Tibial artery (tissue), 4 donors: ENCODE data around the gene CALHM5.

Experiments used
- DNase-seq, 2 donors: peaks; one replicate each; pipeline ENCODE4 v3.0.0-alpha.2; 2019
- H3K27ac ChIP-seq, 2 donors: fragments of 200-600 bp; sonication (generic) in 1 of 2; 1 replicate in 1 of 2; 2 replicates in 1 of 2; pipeline ENCODE4 v1.5.1; 2018 to 2019; ENCODE audit warnings: mild to moderate bottlenecking in 1 of 2
- H3K27me3 ChIP-seq, 2 donors: fragments of 200-600 bp; sonication (generic) in 1 of 2; one replicate each; pipeline versions ENCODE4 v1.5.1 to v1.6.0; 2016 to 2019
- H3K36me3 ChIP-seq, 3 donors: fragments of 200-600 bp; sonication (generic) in 2 of 3; one replicate each; pipeline ENCODE4 v1.5.1; 2016 to 2019; ENCODE audit warnings: mild to moderate bottlenecking in 2 of 3
- H3K4me1 ChIP-seq, 4 donors: fragments of 200-600 bp; sonication (generic) in 2 of 4; 1 replicate in 3 of 4; 2 replicates in 1 of 4; pipeline ENCODE4 v1.5.1; 2016 to 2019
- H3K4me3 ChIP-seq, 2 donors: fragments of 200-600 bp; sonication (generic) in 1 of 2; 1 replicate in 1 of 2; 2 replicates in 1 of 2; pipeline ENCODE4 v1.5.1; 2018 to 2019; ENCODE audit warnings: mild to moderate bottlenecking in 2 of 2
- H3K9me3 ChIP-seq, 3 donors: fragments of 200-600 bp; sonication (generic) in 1 of 3; one replicate each; pipeline ENCODE4 v1.5.1; 2016 to 2019
- CTCF ChIP-seq, 2 experiments: fragments of 200-600 bp in 1 of 2; fragments of 450-650 bp in 1 of 2; IDR thresholded peaks; one replicate each; pipeline ENCODE4 v1.5.1; 2017 to 2019; ENCODE audit warnings: antibody characterized with exemption in 2 of 2, mild to moderate bottlenecking in 1 of 2, moderate library complexity in 1 of 2
- intact Hi-C: fragments of 100-400 bp; cut with DNase I; formaldehyde crosslinking; loops from one replicate; pipeline ENCODE4 v1.15.0; 2023; ENCODE audit warnings: low total_unique reads

The CALHM5 gene

DNA sequence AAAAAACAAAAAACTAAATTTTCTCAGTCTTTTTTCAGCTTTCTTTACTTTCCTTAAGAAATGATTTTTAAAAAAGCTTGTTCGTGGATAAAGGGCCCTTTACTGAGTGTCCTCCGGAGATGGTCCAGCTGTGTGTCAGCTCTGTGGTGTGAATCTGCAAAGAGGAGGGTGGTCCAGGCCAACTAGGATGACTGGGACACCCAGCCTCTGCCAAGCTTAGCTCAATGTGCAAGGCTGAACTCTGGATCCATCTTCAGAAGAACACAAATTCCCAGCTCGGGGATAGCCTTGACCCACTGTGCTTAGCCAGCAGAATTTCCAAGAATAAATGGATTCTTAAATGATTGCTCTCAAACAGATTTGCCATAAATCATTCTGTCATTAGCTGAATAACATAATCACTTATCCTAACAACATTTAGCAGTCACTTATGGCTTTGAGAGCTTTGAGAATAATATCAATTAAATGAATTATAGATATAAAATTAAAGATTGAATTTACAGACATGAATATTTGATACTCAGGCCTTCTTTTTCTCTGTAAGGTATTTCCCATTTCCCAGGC lies 14.2 kb upstream of the CALHM5 start:
- no peak for DNase-seq
- Histone ChIP-seq H3K9me3 (no peaks in the 10 kb centered on the region), H3K36me3 (no peaks in the 10 kb centered on the region), H3K4me1 (no peaks in the 10 kb centered on the region), H3K27ac (no peak overlapping the region), H3K4me3 (no peak overlapping the region), H3K27me3 (no peaks in the 10 kb centered on the region)
- no peak for TF ChIP-seq CTCF (IDR thresholded peaks at IDR 0.05)
- intact Hi-C loops, result no loop called here

GRCh38 chr6:116500969-116501433 lies 10.4 kb upstream of the CALHM5 start:
- no peak for TF ChIP-seq CTCF (IDR thresholded peaks at IDR 0.05)
- Histone ChIP-seq H3K27ac (no peak overlapping the region), H3K36me3 (no peaks in the 10 kb centered on the region), H3K27me3 (no peaks in the 10 kb centered on the region), H3K9me3 (no peaks in the 10 kb centered on the region), H3K4me1 (no peaks in the 10 kb centered on the region), H3K4me3 (no peak overlapping the region)
- DNase-seq, result no peak
- intact Hi-C loops, result no loop called here

DNA sequence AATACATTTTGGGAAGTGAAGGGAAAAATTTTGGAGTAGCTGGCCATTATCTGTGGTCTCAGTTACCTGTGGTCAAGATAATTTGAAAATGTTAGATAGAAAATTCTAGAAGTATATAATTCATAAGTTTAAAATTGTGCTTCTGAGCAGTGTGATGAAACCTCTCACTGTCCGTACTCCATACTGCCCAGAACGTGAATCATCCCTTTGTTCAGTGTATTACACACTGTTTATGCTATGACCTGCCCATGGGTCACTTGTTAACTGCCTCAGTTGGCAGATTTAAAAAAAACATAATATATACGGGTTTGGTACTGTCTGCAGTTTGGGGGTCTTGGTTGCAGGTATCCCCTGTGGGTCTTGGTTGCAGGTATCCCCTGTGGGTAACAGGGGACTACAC lies 4.1 kb upstream of the CALHM5 start:
- no peak for DNase-seq
- intact Hi-C loops, result no loop called here
- no peak overlapping the region for H3K27ac ChIP-seq
- H3K4me3 ChIP-seq, result no peak overlapping the region
- no peaks in the 10 kb centered on the region for H3K4me1 ChIP-seq
- H3K9me3 ChIP-seq, result no peaks in the 10 kb centered on the region
- no peaks in the 10 kb centered on the region for H3K27me3 ChIP-seq
- H3K36me3 ChIP-seq, result no peaks in the 10 kb centered on the region
- no peak for TF ChIP-seq CTCF (IDR thresholded peaks at IDR 0.05)

- Histone ChIP-seq H3K9me3 (no peaks in the 10 kb centered on the region), H3K36me3 (no peaks in the 10 kb centered on the region), H3K4me3 (no peak overlapping the region), H3K27ac (no peak overlapping the region), H3K27me3 (no peaks in the 10 kb centered on the region), H3K4me1 (peaks cover 0 to 8% (median 3%) of the 10 kb centered on the region in 4 donors)
- intact Hi-C loops, result no loop called here
- DNase-seq, result no peak
- TF ChIP-seq CTCF (IDR thresholded peaks at IDR 0.05), result no peak
Observed at GRCh38 chr6:116508527-116508926, 2.9 kb upstream of the CALHM5 start.

DNA sequence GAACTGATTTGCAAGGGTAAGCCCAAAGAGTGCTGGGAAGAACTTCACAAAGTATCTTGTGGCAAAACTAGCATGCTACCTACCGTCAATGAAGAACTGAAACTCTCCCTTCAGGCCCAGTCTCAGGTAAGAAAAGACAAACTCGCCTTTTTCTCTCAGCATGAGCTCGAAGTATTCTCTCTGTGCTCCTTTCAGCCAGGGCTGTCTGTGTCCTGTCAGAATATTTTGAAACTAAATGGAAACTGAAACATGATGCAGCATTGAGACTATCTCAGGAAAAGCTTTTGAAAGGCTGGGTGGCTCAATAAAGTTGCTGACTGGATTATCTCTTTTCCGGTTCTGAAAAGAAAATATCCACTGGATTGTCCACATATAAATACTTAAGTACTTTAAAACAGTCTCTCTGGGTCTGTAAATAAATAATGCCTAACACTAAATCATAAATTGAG lies 696 bp downstream of the CALHM5 start:
- TF ChIP-seq CTCF (IDR thresholded peaks at IDR 0.05), result no peak
- Histone ChIP-seq H3K4me3 (peak overlapping the region; percentile 55 to 63), H3K4me1 (peaks cover 0 to 28% (median 6%) of the 10 kb centered on the region in 4 donors), H3K9me3 (no peaks in the 10 kb centered on the region), H3K27me3 (no peaks in the 10 kb centered on the region), H3K27ac (peak overlapping the region; percentile 83 to 92), H3K36me3 (peaks cover 7 to 15% (median 11%) of the 10 kb centered on the region in 3 donors)
- no peak for DNase-seq
- intact Hi-C loops, result loop anchor here (10.0 kb wide), 1 partner anchor 137 kb away; the partner anchor contains the start of gene DSE
